NCI-H526 treated with DMSO at 0.1 percent for 48 hours (cell line): ENCODE results near the gene OTUD5.

Experiments
- DNase-seq: peaks from one replicate; lab custom pipeline; 2025; lab: John Stamatoyannopoulos, UW

OTUD5 gene

DNA sequence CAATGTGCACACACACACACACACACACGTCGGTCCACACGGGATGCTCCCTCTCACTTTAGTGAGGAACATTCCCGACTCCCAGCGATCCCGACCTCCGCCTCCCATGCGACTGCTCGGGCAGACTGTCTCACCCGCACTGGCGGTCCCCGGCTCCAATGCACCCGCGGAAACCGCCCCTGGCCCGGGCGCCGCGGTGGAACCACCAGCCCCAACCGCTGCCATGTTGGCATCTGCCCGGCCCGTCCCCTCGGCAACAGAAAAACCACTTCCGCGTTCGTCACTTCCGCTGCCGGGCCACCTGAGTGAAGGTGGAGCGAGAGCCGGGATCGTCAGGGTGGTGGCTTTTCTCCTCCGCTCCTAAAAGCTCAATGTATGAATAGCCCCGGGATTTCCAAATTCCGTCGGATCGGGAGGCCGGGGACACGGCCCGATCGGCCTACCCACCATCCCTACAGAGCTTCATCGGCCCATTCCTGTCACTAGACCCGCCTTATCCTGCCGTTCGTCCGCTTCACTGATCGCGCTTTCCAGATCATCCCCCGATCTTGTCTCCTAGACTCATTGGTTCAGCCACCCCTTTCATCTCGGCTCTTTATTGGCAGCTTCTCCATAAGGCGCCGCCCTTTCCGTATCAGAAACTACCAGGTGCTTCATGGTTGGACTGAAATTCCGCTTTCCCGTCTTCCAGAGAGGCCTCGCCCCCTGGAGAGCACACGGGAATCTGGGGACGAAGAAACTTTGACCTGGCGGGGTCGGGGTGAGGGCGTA, 45.8 kb downstream of the OTUD5 start, which contains the start of gene SLC35A2:
Gene SLC35A2, minus strand, starts transcription at position 235 of the 771 bp plus-strand sequence. Its CDS starts 10 bp downstream, at position 225.
- peak; percentile 85 for DNase-seq

DNA sequence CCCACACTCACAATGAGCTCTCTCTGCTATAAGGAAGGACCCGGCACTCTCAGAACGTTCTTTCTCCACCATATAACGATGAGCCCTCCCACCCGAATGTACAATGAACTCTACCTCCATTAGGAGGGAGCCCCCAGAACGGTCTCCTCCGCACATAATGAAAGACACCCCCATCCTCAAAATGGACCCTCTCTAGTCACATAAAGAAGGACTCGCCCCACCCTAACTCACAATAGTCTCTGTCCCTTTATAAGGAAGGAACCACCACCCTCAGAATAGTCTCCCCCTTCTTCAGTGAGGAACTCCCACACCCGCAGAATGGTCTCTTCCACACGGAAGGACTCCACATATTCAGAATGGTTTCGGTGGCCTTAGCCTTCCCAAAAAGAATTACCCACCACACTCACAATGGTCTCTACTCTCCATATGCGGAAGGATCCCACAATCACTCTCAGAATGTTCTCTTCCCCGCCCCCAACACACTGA, 46.4 kb downstream of the OTUD5 start:
- no peak for DNase-seq

DNA sequence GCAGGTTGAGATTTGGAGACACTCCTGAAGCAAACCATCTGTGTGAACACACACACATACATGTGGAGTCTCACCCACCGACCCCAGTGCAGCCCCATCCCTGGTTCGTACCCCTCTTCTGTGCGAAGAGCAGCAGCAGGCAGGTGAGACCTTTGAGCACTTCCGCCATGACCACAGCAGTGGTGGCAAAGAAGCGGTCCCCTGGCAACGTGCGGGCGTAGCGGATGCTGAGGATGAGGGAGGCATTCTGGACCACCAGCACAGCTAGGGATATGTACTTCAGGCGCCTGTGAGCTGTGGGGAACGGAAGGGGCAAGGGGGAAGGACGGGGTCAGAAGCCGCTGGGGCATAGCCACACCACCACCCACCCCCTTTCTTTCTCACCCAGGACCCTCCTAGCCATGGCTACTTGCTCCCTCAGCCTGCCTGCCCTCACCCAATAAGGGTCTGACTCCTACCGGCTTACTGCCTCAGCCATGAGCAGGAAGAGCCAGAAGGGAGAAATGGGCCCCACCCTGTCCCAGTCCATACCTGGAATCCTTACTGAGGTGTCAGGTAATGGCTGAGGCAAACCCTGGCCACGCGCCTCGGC, 47.6 kb downstream of the OTUD5 start:
- DNase-seq: no peak

DNA sequence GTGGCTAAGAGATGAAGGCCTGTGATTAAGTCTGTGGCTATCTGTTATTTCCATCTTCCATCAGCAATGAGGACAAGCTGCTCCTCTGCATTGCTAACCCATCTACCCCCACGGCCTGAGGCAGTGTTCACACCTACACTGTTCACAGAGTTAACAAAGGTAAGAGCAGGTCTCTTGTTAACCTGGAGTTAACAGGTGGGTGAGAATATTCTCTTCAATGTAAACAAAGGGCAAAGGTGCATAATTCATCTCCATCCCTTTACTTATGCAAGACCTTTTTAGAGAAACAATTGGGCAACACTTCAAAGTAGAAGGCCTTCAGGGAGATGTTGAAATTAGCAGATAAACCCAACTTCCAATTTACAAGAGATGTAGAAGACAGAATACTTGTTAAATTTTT, 48.8 kb downstream of the OTUD5 start:
- no peak for DNase-seq

DNA sequence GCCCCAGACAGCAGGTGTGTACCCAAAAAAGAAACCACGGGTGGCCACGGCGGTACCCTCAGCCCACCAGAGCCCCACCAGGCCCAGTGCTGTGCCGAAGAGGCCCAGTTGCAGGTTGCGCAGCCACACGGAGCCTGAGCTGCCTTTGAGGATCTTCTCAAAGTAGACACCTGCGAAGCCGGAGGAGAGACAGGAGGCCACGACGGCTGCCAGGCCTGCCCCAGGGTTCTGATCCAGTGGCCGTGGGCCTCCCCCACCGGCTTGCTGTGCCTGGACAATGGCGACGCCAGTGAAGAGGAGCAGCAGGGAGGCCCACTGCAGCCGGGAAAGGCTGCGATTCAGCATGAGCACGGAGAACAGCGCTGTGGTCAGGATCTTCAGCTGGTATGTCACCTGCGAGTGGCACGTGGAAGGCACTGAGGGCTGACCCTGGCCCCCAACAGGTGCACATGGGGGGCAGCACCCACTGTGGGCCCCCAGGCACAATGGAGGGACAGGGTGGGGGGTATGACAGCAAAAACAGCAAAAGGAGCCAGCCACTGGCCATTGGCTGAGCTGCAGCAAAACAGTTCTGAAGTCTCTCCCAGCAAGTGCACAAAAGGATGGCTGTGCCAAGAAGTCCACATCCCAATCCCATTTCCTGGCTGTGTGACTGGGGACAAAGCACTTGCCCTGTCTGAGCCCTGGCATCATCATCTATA, 52.2 kb downstream of the OTUD5 start:
- DNase-seq: no peak

DNA sequence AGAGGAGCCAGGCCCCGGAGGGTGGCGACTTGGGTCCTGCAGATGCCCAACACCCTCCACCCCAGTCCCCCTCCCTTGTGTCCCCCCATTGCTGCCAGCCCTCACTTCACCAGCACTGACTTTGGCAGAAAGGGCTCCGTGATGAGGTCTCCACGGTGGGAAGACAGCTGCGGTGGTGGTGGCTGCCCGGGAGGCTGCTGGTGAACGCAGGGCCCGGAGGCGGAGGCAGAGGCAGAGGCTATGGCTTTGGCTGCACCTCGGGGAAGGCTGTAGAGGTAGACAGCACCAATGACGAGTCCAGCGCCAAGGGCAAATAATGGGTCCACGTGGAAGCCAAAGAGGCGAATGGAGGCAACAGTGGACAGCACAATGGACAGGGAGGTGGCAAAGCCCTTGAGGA, 52.8 kb downstream of the OTUD5 start:
- DNase-seq: no peak

DNA sequence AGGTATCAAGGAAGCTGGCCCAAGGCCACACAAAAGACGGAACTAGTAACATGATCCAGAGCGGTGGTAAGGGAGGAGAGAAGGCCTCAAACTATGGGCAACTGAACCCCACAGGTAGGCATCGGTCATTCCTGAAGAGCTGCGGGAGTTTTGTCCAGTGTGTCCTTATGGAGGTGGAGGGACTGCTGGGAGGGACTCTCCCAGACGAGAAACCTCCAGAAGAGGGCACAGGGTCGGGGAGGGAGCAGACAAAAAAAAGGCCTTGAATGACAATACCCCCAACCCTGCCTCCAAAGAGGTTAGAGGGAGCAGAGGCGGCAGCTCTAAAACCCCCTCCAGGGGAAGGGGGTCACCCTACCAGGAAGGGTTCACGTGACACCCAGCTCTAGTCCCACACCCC, 53.2 kb downstream of the OTUD5 start:
- no peak for DNase-seq

DNA sequence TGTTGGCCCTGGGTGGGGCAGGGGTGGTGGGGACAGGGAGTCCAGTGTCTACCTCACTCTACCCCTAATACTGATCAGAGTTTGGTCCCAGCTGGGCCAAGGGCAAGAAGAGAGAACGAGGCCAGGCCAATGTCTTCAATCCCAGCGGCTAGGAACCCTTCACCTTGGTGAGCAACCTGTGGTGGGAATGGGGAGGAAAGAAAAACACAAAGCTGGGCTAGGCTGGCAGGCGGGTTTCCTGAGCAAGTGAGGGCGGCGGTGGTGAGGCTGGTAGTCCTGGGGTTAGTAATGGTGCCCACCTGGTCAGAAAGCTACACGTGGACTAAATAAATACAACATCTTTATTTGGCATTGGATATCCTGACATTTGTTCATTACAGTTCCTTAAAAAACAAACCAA, 54.1 kb downstream of the OTUD5 start:
- no peak for DNase-seq

DNA sequence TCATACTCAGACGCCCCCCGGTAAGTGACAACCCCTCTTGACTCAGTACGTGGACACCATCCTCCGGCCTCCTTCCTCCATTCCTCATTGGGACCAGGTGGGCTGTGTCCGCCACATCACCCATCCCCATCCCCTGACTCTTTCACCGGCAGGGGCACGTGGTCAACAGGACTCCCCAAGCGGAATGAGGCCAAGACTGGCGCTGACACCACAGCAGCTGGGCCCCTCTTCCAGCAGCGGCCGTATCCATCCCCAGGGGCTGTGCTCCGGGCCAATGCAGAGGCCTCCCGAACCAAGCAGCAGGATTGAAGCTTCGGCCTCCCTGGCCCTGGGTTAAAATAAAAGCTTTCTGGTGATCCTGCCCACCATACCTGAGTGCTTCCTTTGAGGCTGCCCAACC, 54.6 kb downstream of the OTUD5 start:
- DNase-seq: no peak

DNA sequence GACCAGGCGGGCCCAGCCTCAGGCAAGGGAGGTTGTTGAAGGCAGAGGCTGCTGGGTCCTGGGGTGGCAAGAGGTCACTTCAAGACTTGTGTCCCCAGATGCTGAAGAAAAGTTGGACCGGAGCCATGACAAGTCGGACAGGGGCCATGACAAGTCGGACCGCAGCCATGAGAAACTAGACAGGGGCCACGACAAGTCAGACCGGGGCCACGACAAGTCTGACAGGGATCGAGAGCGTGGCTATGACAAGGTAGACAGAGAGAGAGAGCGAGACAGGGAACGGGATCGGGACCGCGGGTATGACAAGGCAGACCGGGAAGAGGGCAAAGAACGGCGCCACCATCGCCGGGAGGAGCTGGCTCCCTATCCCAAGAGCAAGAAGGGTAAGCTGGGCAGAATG, 55.3 kb downstream of the OTUD5 start:
- DNase-seq: no peak

DNA sequence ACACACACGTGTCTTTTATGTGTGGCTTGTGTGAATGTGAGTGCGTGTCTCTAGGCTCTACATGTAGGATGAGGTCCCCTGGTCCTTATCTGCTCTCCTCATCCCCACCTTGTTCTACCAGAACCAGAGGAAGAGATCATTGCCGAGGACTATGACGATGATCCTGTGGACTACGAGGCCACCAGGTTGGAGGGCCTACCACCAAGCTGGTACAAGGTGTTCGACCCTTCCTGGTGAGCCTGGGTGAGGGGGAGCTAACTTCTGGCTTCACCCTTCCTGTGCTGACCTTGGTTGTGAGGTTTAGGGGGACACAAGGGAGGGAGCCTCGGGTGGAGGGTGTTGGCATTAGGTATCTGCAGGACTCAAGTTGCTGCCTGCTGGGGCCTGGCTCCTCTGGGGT, 56.3 kb downstream of the OTUD5 start:
- DNase-seq: no peak

DNA sequence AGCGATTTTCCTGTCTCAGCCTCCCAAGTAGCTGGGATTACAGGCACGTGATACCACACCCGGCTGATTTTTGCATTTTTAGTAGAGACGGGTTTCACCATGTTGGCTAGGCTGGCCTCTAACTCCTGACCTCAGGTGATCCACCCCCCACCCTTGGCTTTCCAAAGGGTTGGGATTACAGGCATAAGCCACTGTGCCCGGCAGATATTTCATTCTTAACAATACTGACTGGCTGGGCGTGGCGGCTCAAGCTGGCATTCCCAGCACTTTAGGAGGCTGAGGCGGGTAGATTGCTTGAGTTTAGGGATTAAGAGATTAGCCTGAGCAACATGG, 58.4 kb downstream of the OTUD5 start:
- no peak for DNase-seq

DNA sequence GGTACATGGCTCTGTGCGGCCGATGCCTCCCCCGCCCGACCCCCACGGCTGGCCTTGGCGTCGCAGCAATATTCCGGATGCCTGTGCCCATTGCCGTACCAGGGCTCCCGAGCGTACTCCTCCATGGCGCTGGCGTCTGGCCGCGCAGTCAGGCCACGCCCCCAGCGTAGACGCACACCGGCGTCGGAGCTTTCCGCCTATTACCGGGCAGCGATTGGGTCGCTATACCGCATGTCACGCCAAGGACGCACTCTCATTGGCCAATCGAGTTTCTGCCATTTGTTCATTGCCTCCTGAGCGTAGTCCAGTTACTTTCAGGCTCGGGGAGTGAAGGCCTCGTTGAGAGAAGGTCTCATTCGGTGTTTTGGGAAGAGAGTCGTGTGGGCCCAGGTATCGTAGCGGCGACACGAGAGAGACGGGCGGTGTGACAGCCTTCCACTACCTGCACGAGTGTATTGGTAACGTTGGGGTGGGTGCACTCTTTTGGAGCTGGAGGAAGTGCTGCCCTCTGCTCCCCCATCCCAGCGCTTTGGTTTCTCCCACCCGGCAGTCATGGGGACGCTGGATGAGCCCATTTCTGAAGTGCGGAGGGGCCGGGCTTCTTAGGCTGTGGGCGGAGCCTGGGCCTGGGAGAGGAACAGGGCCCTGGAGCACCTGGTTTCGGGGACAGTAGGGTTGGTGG, 59.6 kb downstream of the OTUD5 start, which contains the start of the genes PQBP1 and TIMM17B:
Gene PQBP1, plus strand, starts transcription at position 306 of the 682 bp plus-strand sequence. CDS start 580 bp downstream, outside the sequence.
Gene TIMM17B, minus strand, starts transcription at position 144 of the 682 bp plus-strand sequence. Its CDS starts 19 bp downstream, at position 125.
- DNase-seq: peak; percentile 89

DNA sequence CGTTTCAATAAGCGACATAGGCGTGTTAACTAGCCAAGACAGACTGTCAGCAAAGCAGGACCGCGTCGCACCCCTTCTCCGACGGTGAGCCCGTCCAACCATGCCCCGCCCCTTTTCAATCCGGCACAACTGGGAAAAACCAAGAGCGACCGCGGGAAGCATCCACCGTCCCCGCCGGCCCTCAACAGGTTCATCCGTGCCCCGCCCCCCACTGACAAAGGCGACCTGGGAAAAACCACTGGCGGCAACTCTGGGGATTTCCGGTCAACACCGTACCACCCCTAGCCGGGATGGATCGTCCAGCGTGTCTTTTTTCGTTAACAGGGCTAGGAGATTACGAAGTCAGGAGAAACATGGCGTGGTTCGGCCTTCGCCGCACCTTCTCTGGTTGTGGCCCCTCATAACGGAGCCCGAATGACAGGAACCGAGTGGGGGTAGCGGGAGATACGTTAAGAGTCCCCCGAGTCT, 60.2 kb downstream of the OTUD5 start:
- DNase-seq: peak; percentile 78

DNA sequence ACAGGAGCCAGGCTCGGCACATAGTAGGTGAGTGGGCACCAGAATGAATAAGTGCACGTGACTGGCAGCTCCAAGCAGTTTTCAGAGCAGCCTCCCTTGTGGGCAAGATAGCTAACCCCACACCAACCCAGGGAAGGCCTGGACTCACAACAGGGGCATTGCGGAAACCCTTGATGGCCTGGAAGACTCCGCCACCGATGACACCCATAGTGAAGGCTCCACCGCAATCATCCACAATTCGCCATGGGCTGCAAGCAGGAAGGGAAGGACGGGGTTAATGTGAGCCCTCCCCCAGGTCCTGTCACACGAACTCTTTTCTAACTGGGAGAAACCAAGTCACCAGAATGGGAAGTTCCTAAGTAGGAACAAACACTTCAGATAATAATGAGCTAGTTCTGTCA, 60.8 kb downstream of the OTUD5 start:
- peak; percentile 43 for DNase-seq

DNA sequence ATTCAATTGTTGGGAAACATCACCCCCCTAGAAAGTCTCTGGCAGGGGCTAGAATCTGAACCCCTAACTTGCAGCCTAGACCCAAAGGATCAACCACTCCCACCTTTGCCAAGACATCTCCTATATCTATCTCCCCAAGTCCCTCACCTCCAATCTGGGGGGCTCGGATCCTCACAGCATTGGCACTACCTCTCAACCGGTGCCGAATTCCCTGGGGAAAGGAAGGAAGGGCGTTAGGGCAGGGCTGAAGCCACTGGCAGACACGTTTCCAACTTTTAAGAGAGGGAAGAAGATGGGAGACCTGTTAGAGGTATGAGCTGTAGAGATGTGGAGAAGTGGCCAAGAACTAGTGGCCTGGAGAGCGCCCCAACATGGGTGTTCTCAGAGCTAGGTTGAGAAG, 62.5 kb downstream of the OTUD5 start:
- DNase-seq: no peak

DNA sequence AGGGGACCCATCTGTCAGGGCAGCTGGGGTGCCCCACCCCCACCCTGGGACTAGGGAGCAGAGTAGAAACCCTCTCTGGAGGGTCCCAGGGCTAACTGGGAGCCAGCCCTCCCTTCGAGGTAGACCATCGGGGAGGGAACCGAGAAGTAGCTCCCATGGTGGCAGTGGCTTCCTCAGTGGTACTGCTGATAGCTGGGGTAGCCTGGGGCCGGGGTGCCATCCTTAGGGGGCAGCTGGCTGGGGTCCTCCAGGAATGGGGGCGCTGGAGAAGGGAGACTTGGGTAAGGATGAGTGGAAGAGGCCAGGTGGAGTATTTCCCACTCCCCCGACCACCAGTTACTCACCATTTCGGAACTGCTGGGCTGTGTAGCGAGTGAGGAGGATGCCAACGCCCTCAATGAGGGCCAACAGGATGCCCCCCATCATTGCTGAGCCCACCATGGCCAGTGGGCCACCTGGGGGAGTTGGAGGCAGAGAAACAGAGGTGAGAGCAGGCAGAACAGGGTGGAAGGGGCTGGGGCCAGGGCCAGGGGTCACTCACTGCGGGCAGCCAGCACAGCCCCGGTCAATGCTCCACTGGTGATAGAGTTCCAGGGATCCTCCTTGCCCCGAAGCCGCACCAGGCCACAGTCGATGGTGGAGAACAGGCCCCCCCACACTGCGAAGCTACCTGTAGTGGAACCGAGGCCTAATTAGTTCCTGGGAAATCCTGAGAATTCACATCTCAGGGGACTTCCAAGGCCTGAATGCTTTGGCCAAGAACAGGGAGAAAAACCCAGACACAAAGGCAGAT, 63.7 kb downstream of the OTUD5 start:
- no peak for DNase-seq

DNA sequence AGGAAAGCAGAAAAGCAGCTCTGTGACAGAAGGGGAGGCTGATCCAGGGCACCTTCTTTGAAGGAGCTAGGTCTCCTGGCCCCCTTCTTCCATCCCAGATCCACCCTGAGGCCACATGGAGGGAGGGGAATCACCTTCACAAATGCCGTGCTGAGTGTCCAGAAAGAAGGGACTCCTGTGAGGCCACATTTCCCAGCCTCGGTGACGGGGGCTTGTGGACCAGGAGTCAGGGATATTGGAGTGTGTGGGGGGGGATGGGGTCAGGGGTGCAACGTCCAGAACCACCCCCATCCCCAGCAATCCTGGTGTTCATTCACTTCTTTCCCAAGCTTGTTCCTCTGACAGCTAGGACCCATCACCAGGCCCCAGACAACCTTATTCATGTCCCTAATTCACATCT, 64.5 kb downstream of the OTUD5 start:
- DNase-seq: no peak

DNA sequence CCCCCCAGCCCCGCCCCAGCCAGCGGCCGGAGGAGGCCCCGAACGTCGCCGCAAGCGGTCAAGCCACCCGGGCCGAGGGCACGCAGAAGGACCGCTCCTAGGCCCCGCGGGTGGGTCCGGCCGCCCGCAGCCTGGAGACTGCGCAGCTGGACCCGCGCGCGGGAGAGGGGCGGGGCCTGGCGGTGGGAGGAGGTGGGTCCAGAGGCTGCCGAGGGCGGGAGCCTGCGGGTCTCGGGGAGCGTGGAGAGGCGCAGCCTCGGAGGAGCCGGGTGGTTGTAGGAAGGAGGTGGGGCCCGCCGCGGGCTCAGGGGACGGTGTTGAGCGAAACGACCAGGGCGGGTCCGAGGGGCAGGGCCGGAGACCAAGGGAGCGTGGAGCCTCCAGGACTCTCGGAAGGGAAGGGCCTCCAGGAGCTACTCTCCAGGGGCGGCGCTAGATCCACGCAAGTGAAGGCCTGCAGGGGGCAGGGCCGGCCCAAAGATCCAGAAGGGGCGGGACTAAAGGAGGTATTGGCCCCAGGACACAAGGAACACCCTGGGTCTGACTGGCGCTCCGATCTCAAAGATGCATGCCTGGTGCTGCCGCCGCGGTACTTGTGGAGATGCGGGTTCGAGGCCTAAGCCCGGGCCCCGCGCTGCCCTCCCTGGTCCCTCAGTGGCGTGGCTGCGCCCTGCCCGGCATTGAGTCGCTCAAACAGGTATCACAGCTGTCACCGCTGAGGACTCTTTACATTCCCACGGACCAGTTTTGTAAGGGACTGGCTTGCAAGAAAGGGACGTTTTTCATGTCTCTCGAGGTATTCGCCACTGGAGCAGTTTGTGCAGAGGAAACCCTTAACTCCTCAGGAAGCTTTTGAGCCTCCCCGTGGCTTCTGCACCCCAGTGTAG, 65.8 kb downstream of the OTUD5 start:
- DNase-seq: peak; percentile 75

DNA sequence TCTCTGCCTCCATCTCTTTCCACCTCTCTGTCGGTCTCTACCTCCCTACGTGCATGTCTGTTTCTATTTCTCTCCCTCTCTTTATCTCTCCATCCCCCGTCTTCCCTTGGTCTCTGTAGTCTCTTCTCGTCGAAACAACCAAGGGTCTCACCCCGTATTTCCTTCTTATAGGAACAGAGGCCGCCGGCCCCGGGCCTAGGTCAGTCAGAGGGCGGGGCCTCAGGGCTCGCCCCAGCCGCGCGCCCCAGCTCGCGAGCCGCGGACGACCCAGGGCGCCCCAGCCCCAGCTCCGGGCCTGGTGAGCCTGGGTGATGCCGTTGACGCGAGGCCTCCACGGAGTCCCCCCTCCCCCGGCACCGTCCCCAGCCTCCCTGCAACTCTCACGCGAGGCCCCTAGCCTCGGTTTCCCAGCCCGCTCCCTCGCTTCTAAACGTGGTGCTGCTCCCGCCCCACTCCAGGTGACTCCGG, 66.4 kb downstream of the OTUD5 start:
- DNase-seq: no peak
